ENCODE data around the gene DDC.

Gene DDC, protein sequence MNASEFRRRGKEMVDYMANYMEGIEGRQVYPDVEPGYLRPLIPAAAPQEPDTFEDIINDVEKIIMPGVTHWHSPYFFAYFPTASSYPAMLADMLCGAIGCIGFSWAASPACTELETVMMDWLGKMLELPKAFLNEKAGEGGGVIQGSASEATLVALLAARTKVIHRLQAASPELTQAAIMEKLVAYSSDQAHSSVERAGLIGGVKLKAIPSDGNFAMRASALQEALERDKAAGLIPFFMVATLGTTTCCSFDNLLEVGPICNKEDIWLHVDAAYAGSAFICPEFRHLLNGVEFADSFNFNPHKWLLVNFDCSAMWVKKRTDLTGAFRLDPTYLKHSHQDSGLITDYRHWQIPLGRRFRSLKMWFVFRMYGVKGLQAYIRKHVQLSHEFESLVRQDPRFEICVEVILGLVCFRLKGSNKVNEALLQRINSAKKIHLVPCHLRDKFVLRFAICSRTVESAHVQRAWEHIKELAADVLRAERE

DNA sequence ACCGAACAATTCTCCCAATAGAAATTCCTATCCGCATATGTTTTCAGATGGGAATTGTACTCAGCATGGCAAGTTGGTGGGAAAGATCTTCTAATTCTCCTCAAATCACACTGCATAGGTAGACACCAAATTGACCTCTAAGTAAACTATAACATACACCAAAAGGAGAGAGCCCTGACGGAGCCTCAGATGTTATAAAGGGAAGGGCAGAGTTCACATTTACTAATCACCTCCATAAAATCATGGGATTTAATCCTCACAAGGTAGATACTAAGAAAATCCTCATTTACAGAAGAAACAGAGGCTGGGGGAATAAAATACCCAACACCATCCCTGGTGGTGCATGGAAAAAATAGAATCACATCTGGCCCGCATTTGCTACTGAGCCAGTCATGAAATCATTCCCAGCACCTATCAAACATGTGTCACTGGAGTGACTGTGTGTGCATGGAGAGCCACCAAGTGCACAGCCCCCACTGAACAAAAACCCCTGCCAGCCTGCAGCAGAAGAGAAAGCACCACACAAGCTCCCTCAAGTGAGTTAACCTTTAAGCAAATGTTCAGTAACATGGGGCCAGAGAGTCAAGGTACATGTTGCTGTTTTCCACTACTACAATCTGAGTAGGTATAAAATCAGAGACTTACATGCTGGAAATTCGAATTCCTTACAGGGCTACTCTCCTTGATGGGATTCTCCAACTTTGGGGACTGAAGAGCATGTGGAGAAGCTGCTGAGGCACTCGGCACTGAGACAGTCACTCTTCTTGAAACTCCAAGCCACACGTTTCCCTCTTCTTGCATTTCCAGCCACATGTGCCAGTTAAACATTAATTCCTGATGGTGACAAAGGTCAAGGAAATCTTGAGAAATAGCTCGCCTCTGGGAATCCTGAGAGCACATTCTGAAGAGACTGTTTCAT lies at the start of gene DDC:
Gene DDC (minus strand): TSS at position 766 of the 919 bp plus-strand sequence. CDS start 21,320 bp downstream, outside the sequence.
- DNase-seq (ENCODE audit: extremely low spot score, insufficient read length, low read depth), result no peak
- no peak for FAIRE-seq

DNA sequence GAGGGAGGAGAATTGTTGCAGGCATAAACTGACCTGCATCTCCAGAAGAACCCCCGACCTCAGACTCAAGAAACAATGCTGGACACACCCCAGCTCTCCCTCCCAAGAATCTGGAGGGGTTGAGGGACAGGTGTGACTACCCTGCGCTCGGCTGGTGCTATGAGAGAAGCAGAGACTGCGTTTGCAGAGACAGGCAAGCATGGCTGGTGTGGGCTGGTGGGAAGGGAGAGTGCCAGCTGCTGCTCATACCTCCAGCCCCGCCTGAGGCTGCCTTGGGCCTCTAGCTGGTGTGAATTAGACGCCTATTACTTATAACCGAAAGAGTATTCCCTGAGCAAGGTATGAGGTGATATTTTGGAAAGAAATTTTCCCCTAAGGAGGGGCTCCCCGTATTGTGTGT lies 48.3 kb upstream of the DDC start:
- DNase-seq (ENCODE audit: extremely low spot score, insufficient read length, low read depth) (no peak), FAIRE-seq (no peak)

GRCh38 chr7:50612704-50613103 lies 47.5 kb upstream of the DDC start:
- FAIRE-seq (no peak), DNase-seq (ENCODE audit: extremely low spot score, insufficient read length, low read depth) (no peak)

DNA sequence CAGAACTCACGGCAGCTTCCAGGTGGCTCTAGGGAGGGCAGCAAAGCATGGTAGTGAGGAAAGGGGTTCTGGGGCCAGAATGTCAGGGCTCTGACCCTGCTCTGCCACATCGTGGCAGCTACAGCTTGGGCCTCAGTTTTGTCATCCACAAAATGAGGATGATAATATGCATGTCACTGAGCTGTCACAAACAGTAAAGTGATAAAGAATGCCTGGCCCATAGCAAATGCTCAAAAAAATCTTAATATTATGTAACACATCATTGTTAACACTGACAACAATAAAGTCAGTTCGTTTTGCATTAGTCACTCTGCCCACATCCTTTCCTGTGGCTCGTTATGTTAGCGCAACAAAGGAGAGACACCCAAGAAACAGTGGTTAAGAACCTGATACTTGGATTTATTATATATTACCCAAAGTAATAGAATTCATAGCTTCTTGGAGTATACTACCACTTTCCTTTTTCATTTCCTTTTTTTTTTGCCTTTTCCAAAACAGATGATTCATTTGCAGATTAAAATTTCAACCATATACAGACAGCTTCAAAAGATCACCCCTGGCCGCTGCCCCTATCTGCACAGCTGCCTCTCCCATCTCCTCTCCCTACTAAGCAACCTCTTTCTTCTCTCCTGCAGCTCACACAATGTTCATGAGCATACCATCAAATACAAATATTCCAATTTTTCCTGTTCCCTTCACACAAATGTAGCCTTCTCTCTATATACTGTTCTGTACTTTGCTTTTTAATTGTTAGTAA lies 45.5 kb upstream of the DDC start:
- FAIRE-seq (no peak), DNase-seq (ENCODE audit: extremely low spot score, insufficient read length, low read depth) (no peak)

- DNase-seq (ENCODE audit: extremely low spot score, insufficient read length, low read depth), result no peak
- no peak for FAIRE-seq
Observed at GRCh38 chr7:50608196-50608906, 43.1 kb upstream of the DDC start.

DNA sequence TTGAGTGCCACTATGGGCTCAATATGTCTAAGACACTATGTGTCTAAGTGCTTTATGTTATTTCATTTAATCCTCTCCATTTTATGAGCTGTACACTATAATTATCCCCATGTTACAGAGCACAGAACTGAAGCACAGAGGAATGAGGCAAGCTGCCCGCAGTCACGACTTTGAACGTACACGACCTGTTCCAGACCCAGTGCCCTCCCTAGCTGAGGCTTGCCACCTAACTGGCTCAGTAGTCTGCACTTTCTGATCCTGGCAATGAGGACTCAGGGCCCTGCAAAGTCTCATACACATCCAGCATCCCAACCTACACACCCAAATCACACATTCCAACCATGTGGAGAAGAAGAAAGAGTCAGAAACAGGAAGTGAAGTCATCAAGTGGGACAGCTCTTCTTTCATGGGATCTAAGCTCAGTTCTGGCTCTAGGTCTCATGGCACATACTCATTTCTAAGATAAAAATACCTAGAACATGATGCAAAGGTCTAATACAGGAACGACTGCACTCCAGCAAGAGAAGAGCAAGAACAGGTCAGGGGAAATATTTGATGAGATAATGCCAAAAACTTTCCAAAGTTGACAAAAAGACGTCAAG lies 42.4 kb upstream of the DDC start:
- DNase-seq (ENCODE audit: extremely low spot score, insufficient read length, low read depth) (no peak), FAIRE-seq (no peak)

DNA sequence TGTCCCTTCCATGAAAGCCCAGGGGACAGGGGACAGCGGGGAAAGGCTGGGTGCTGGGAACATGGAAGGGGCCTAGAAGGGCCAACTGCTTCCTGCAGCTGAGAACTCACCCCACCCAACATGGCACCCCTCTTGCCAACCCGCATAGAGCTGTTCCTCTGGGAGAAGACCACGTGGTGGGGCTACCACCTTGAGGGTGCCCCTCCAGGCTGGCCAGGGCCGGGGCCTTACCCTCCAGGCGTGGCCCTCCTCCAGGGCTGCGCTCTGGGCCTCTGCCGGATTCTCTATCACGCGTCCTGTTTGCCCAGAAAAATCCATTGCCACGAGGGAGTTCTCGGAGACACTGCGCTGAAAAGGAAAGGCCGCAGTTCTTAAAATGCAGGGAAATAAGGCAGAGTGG lies 39.9 kb upstream of the DDC start:
- DNase-seq (ENCODE audit: extremely low spot score, insufficient read length, low read depth) (no peak), FAIRE-seq (no peak)

DNA sequence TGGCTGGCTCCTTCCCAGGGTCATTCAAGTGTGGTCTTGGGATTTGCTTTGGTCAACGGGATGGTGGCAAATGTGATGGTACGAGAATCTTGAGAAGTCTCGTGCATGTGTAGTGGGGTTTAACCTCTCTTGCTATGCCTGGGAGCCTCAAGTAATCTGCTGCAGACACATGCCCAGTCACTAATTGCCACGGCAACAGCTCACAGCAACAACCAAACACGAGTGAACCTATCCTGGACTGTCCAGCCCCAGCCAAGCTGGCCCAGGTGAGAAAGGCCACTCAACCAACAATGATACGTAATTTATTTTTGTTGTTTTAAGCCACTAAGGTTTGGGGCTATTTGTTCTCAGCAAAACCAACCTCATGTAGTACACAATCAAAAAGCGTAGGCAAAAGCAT lies 38.1 kb upstream of the DDC start:
- DNase-seq (ENCODE audit: extremely low spot score, insufficient read length, low read depth), result no peak
- no peak for FAIRE-seq

DNA sequence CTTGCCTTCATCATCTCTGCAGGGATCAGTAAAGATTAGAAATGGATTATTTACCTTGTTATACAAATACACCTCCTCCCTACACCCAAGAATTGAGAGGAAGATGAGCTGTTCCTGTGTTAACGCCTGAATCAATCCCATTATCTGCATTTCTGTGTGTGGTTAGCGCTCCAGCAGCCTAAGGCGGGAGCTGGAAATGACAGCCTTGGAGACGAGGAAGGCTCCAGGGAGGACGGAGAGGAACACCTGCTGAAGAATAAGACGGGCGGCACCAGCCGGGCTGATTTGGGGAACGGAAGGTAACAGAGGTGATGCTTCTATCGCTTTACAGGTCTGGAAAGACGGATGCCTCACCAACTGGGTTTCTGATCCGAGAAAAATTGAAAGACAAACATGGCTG lies 34.2 kb upstream of the DDC start:
- DNase-seq (ENCODE audit: extremely low spot score, insufficient read length, low read depth), result no peak
- no peak for FAIRE-seq

GRCh38 chr7:50598460-50599343 lies 33.5 kb upstream of the DDC start:
- FAIRE-seq (no peak), DNase-seq (ENCODE audit: extremely low spot score, insufficient read length, low read depth) (no peak)

GRCh38 chr7:50596484-50596883 lies 31.3 kb upstream of the DDC start:
- DNase-seq (ENCODE audit: extremely low spot score, insufficient read length, low read depth) (no peak), FAIRE-seq (no peak)

GRCh38 chr7:50595491-50596102 lies 30.4 kb upstream of the DDC start:
- no peak for DNase-seq (ENCODE audit: extremely low spot score, insufficient read length, low read depth)
- FAIRE-seq, result no peak

- FAIRE-seq (peak; percentile 80), DNase-seq (ENCODE audit: extremely low spot score, insufficient read length, low read depth) (no peak)
Observed at GRCh38 chr7:50594734-50595485, 29.7 kb upstream of the DDC start.

DNA sequence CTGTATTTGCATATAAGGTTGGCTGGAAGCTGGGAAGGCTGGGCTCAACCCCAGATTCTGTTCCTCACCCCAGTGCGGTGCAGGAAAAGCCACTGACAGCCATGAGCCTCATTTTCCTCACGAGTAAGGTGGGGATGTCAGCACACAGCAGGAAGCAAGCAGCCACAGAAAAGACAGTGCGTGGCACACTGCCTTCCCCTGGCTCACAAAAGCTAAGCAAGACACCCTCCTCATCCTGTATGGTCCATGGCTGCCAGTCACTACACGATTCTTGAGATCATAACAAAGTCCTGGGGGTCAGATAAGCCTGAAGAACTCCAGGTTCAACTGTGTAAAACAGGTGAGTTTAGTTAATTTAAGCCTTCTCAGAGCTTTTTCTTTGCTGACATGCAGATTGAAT lies 28.9 kb upstream of the DDC start:
- DNase-seq (ENCODE audit: extremely low spot score, insufficient read length, low read depth) (no peak), FAIRE-seq (peak; percentile 60)

DNA sequence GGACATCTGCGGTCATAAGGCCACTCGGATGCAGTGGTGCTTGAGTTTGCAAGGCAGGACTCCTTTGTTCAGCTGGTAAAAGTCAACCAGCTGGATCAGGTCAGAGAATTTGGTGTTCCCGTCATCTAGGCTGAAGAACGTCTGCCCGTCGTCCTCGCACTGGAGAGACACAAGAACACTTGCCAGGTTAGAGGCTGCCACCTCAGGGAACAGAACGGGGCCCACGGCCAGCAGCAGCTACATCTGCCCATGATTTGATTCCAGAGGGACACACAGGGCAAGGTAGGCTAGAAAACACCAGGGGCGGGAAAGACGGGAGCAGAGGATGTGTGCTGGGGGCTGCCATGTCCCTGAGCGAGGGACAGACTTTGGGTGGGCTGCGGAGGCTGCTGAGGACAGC lies 27.7 kb upstream of the DDC start:
- FAIRE-seq, result no peak
- DNase-seq (ENCODE audit: extremely low spot score, insufficient read length, low read depth), result no peak

DNA sequence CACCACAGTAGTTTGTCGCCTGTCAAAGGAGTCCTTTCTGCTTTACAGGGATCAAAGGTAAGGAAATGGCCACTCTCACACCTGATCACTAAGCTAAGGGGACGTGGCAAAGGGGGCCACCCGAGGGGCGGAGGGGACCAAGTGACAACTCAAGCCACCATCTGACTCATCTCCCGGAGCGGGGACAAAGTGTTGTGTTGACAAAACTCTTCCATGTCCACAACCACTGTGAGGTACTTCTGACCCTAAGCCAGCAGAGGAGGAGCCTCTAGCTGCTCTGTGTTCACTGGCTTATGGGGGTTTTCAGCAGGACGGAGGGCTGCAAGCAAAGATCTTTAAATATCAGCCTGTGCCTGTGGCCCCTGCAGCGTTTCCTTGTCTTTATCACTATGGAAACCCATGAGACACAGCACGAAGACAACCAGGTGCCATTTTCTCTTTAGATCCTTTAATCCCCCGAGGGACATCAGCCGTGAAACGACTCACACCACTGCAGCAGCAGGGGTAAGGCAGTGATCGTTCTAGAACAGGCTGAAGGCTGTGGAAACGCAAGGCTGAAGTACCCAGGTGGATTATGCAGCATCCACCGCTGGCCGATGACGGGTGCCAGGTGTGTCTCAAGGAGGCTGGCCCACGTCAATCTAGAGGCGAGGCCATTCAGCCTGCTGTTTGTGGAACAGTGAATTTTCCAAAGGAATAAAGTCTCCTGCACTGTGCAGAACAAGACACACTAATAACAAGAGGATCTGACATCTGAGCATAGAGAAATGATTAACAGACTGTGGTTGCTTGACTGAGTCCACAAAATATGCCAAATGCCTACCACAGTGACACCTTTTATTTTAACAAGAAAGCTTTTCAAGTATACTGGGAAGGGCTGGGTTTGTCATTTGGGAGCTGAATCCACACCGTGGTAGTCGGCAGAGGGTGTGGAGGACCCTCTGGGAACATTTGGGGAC lies 26.6 kb upstream of the DDC start:
- FAIRE-seq, result peak; percentile 92
- DNase-seq (ENCODE audit: extremely low spot score, insufficient read length, low read depth), result no peak
